HG03066 (cell line): Measurements from ENCODE around the gene VAV2.

Experiments used
- ATAC-seq: cut with Tn5 transposase; IDR thresholded peaks from one replicate; pipeline ENCODE4 v1.9.1; 2021; ENCODE audit warnings: low read depth; ENCODE audit not compliant: unreplicated experiment

Gene VAV2

DNA sequence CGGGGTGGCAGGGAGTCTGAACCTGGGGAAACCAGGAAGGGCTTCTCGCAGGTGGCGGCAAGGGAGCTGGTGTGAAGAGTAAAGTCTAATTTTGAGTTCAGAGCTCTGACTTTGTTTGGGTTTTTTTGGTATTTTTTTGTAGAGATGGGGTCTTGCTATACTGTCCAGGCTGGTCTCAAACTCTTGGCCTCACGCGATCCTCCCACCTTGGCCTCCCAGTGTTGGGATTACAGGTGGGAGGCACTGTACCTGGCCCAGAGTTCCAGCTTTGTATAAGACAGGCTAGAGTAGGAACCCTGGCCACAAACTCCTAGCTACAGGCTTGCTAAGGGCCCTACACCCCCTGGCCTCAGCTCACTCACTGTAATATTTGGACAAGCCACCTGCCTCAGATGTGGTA, 148.9 kb downstream of the VAV2 start:
- no peak for ATAC-seq

DNA sequence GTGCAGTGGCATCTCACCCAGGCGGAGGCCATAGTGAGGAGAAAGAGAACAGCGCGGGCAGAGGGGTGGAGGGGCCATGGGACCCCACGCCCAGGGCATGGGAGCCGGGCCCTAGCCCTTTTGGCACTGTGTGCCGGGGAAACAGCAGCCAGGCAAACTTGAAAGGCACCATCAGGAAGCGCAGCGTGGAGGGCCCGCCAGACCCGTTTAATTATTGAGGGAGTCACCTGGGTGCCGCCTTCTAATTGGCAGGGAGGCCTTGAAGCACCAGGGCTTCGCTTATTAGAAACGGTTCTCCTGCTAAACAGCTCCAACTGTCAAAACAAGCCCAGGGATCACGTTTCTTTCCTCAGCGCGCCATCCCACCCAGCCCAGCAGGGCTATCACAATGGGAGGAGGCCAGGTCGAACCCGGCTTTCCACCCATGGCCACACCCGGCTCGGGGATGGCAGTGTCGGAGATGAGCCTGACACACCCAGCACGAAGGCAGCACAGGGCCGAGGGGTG, 149.3 kb downstream of the VAV2 start:
- ATAC-seq: no peak

DNA sequence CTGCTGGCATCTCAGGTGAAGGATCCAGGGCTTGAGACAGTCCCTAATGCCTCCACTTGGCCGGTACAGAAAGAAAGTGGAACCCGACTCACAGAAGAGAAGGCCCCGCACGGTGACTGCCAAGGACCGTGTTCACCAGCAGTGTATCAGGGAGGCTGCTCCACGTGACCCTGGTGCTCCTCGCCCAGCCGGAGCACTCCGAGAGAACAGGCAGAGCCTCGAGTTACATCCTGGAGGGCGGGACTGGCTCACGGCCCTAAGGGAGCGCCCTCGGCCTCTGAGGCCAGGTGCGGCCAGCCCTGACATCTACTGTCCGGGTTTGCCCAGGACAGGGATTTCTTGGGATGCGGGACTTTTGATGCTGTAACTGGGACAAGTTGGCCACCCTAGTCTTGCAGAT, 149.9 kb downstream of the VAV2 start:
- ATAC-seq: no peak

DNA sequence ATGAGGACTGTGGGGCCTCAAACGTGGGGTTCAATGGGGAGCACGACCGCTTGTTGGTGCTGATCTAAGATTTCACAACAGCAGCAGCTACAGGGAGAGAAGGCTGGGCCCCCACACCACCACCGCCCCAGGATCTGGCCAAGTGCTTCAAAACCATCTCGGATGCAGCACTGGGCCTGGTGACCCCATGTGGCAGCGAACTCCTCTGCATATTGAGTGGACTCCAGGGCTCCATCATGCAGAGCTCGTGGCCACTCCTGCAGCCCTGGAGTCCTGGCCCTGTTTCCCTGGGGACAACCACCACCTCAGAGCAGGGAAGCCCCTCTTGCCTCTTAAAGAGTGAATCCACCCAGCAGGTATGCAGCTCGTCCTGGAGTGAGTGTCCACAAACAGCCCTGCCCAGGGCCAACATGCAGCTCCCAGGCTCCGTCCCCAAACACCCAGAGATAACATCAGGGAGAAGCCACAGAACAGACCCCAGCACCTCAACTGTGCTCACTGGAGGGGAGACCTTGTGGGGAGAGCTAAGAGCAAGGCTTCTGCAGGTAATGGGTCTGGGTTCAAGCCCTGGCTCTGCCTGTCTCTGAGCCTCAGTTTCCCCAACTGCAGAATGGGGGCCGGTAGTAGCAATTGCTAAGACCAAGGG, 150.8 kb downstream of the VAV2 start:
- no peak for ATAC-seq

DNA sequence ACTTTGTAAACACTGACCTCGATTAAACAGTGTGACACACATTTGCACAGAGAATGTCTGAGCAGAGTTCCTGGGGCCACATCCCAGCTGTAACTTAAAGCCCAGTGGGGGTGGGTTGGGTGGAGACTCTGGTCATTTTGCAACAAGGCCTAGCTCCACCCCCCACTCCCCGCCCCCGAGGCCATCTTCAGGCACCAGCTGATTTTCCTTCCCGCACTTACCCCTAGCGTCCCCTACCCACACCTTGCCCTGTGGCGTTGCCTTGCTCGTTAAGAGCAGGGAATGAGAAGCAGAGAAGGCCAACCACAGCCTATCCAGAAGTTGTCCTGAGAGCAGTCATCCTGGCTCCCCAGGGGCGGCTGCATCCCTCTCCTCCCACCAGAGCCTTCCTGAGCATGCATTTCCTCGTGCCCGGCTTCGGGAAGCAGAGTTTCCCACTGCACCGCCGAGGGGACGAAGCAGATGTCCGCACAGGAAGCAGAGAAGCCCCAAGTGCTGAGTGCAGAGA, 152.2 kb downstream of the VAV2 start:
- no peak for ATAC-seq

DNA sequence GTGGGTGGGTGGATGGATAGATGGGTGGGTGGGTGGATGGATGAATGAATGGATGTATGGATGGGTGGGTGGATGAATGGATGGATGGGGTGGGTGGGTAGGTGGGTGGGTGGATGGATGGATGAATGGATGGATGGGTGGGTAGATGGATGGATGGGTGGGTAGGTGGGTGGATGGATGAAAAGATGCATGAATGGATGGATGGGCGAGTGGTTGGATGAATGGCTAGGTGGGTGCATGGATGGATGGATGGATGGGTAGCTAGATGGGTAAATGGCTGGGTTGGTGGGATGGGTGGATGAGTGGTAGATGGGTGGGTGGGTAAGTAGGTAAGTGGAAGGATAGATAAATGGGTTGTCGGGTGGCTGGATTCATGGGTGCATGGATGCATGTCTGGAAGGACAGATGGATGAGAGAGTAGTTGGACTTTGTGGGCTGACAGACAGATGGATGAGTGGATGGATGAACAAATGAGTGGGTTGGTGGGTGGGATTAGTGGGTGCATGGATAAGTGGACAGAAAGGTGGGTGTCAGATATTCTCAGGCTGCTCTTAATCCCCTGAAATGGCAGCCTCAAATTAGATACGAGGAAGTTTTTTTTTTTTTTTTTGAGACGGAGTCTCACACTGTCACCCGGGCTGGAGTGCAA, 153.1 kb downstream of the VAV2 start:
- no peak for ATAC-seq

DNA sequence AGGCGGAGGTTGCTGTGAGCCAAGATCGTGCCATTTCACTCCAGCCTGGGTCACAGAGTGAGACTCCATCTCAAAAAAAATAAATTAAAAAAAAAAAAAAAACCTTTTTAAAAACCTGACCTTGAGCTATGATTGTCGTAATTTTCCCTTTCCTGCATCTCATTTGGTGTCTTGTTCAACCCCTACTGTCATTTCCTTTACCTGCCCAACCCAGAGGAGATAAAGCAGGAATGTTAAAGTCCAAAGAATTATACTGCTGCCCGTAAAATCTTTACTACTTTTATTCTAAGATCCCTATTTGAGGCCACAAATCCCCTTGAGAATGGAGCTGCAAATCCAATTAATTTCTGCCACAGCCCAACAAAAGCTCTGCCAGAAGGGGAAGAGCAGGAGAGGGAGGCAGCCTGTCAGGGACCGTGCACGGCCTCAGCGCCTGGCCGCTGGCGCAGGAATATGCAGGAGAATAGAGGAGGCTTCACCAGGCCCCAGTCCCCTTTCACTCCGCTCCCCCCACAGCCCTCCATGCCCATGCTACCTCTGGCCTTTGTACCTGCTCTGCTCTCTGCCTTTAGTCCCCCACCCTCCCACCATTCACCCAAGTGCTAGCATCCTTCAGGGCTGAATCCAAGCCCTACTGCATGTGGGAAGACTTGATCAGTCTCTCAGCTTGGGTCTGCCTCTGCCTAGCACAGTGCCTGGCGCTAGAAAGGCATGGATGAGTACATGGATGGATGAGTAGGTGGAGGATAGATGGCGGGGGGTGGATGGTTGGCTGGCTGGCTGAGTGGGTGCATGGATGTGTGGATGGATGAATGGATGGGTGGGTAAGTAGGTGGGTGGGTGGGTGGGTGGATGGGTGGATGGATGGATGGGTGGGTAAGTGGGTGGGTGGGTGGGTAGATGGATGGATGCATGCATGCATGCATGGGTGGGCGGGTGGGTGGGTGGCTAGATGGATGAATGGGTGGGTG, 154.2 kb downstream of the VAV2 start:
- ATAC-seq: no peak

DNA sequence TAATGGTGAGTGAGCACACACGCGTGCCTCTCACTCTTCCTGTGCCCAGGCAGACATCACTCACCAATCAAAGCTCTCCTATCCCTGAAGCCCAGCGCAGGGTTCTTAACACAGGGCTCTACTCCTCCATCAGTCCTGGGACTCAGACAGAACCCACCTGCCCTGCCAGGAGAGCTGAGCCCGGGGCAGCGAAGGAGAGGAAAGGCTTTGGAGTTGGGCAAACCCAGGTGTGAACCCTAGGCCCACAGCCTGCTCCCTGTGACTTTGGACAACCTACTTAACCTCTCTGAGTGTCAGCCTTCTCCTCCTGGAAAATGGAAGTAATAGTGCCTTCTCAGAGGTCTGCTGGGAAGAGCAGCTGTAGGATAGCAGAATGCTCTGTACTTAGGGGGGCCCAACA, 155.3 kb downstream of the VAV2 start:
- no peak for ATAC-seq

DNA sequence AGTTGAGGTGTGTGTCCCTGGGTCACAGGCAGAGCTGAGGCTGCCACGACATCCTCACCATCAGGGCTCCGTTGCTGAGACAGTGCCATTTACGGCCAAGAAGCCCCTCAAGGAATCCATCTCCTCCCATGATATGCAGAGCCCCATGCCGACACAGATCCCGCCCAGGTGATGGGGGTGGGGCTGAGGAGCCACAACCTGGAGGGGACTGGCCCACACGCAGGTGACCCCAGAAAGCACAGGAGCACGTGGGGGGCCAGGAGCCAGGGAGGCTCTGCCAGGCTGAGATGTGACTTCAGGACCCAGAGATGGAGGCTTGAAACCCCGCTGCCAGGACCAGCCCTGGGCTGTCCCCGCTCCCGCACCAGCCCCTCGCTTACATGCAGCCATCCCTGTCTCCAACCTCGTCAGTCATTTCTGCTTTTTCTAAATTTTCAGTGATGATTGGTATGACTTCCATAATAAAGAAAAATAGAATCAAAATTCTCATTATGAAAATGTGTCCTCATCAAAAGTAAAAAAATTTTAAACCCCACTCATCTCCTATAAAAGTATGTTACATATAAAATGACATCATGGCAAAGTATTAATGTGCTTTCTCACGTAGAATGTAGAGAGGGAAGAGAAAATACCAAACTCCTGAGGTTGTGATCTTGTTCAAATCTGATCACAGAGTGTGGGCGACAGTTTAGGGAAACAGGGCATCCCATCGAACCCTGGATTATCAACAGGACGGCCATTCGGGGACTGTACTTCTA, 155.9 kb downstream of the VAV2 start:
- ATAC-seq: no peak

DNA sequence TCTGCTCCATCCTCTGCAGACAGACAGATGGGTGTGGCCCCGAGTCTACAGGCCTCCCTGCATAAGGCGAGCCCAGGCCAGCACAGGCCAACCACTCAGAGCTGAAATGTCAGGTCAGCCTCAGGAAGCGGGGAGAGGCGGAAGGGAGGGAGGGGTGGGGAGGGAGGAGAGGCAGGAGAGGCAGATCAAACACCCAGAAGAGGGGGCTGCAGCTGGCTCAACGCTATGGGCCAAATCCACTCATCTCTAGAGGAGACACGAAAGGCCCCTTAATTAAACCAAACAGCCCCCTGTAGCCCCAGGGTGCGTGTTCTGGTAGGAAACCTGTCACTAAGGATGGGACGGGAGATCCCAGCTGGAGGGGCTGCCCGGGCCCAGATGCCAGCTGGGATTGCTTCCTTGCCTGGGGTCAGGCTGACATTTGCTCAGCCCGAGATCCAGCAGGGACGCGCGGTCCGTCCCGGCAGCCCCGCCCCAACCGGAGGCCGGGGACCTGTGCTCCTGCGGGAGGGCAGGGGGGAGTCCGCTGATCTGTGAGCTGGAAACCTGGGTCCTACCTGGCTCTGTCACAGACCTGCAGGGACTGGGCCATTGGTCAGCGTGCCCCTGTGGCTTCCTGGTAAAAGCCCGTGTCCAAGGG, 156.7 kb downstream of the VAV2 start:
- no peak for ATAC-seq

DNA sequence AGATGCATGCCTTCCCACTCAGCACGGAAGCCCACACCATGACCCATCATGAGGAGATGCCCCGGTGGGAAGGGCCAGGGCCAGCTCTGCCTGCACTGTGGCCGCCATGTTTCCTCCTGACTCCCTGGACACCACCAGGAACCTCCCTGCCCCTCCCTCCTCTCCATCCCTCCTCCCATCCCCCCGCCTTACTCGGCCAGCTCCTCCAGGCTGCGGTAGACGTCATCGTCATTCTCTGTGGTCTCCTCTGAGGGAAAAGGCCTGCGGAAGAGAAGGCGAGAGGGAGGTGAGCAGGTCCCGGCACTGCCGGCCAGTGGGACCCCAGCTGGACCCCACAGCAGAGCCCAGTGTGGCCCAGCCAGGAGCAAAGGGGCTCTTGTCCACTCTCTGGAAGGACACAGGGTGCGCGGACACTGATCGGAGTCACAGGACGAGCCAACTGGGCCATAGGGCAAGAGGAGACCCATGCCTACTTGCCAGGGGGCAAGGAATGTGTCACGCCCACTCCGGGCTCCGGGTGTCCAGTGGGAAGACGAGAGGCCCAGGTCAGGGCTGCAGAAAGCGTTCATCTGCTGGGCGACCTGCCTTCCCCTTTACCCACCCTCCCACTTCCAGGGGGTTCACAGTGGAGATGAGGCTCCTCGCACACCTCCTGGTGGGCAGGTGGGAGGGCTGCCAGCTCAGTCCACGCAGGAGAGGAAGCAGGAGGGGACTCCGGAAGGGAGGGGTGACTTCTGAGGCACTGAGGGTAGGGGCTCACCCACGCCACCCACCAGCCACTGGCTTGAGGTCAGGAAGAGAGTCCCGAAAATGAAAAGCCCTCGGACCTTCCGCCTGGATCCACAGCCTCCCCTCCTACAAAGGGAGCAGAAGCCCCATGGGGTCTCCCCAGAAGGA, 157.8 kb downstream of the VAV2 start:
- ATAC-seq: no peak

DNA sequence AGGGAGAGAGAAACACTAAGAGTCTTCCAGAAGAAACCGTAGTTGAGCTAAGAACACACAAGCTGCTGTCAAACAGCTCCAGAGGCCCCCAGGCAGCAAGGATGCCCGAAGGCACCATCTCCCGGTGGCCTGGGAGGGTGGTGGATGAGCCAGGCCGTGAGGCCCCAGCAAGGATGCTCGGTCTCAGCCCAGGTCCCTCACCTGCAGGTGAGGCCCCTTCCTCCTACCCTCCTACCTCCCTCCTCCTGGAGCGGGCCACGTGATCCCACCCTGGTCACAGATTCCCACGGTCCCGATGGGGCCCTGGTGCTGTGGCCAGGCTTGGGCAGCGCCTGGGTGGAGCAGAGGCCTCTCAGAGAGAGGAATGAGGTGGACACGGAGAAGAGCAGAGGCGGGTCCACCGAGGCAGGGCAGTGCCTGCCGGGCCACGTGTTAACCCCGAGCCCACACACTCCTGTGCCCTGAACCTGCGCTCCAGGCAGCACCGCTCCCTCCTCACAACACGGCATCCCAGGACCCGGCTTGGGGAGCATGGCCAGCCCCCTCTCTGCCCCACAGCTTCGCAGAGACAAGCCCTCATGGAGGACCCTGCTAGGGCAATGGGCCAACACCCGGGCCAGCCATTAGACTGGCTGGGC, 158.6 kb downstream of the VAV2 start:
- no peak for ATAC-seq

DNA sequence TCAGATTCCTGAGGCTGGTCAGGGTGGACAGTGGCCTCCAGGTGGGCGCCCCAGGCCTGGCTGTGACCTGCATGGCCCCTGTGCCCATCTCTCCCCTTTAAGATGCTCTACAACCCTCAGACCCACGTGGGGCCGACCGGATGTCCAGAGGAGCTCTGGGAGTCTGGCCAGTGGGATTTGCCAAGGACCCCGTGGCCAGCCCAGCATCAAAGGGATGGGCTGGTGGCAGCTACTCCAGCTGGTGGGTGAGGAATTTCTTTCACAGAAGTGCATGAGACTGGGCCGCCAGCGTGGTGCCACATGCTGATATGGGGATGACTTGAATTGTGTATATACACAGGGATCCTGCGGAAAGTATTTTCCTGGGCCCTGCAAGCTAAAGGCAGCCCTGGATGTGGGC, 159.2 kb downstream of the VAV2 start:
- no peak for ATAC-seq

DNA sequence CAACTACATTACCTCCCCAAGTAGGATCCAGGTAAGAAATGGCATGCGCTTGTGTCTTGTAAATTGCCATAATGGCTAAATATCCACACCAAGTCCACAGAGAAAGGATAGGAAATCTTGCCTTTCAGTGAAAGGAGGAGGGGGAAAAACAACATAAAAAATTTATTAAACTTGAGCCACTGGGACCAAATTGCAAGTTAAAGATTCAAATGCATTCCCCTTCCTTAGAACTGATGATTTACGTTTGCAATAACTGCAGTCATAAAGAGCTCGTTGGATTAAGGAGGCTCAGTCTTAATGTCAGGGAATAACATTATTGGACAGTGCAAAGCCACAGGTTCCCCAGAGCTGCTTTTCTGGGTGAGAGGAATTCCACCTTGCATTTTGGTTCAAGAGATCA, 161.4 kb downstream of the VAV2 start:
- ATAC-seq: no peak

DNA sequence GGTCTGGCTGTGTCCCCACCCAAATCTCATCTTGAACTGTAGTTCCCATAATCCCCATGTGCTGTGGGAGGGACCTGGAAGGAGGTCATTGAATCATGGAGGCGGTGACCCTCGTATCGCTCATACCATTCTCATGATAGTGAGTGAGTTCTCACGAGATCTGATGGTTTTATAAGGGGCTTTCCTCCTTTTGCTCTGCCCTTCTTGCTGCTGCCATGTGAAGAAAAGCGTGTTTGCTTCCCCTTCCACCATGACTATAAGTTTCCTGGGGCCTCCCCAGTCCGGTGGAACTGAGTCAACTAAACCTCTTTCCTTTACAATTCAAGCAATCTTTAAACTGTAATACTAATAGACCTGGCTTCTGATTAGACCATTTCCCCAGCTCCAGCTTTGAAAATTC, 161.8 kb downstream of the VAV2 start:
- ATAC-seq: no peak

DNA sequence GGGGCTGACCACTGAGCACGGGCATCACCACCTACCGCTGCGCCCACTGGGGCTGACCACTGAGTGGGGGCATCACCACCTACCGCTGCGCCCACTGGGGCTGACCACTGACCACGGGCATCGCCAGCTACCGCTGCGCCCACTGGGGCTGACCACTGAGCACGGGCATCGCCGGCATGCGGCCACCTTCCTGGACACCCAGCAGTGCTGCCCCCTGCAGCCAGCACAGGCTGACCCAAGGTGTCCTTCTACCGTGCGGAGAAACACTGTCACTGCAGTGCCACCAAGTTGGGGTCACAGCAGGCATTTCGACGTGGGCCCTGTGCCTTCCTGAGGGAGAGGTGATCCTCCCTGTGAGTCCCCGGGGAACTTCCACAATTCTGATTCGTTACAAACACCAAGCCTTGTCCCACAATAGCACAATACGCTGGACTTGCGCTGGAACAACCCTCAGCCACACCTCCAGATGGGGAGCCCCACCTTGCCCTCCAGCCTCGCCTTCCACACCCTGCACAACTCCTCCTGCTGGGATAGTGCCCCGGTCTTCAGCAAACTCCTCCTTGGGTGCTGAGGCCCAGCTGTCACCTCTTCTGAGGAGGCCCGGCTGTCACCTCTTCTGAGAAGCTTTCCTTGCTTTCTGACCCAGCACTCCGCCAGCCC, 163.7 kb downstream of the VAV2 start:
- no peak for ATAC-seq

DNA sequence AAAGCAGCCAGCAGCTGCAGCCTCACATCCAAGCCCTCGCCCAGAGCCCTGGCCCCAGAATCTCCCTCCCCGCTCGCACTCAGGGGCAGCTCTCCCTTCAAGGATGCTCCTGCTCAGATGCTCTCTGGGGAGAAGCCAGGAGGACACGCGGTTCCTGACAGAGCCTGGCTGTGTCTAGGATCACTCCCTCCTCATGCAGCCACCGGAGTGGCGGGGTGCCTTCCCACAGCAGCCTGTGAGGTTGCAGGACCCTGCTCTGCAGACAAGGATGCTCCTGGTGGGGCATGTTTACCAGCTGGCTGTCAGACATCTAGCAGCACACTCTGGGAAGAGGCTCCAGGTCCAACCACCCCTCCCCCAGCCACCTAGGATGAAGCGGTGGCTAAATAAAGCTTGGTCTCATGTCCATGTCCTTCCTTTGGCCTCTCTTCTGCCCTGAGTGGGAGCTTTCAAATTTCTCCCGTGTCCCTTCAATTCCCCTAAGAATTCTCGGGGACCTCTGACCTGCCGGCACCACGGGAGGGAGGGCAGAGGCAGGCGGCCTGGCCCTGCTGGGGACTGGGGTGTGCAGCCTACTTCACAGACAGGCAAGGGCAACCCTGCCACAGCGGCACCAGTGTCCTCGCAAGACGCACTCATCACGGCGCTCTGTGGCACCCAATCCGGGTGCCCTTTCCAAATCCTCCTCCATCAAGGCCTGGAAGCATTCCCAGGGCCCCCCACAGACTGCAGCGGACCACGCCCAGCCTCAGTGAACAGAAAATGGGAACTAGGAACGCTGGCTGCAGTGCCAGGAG, 165.6 kb downstream of the VAV2 start:
- no peak for ATAC-seq
